ENCODE data around the gene CNTNAP5. TPM values are rescaled to one million over a fixed set of nuclear protein-coding genes. Genes with fewer than 3 reads are reported as not detected.

Gene CNTNAP5
- total RNA-seq, 2 experiments from 2014 or later = not detected

- no peaks in the 10 kb centered on the region for H3K27me3 Mint-ChIP-seq
- TF ChIP-seq CTCF (IDR thresholded peaks at IDR 0.05) = no peak
- H3K9me3 Mint-ChIP-seq = peaks cover 5% of the 10 kb centered on the region
- POLR2A ChIA-PET = no interaction called here
- no peak for ATAC-seq
- no peak overlapping the region for H3K27ac Mint-ChIP-seq
- intact Hi-C loops (cut with micrococcal nuclease) = no loop called here
- no peaks in the 10 kb centered on the region for H3K36me3 Mint-ChIP-seq (ENCODE audit: low read depth)
- H3K4me3 Mint-ChIP-seq = no peak overlapping the region
- CTCF ChIA-PET = no interaction called here
- H3K4me1 Mint-ChIP-seq (ENCODE audit: low read depth) = no peaks in the 10 kb centered on the region
- DNase-seq = no peak
Observed at GRCh38 chr2:124153713-124154112, 128.6 kb downstream of the CNTNAP5 start.

DNA sequence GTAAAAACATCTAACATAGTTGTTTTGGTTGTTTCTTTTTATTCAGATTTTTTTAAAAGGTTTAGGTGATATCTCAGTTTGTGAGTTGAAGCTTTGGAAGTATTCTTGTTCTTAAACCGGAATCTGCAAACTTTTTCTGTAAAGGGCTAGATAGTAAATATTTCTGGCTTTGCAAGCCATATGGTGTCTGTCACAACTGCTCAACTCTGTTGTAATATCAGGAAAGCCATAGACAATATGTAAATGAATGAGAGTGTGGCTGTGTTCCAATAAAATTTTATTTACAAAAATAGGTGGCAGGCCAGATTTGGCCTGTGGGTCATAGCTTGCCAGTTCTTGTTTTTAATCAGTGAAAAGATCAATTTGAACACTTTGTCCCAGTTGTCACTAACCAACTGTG lies 134.1 kb downstream of the CNTNAP5 start:
- no peak for TF ChIP-seq CTCF (IDR thresholded peaks at IDR 0.05)
- peaks cover 3% of the 10 kb centered on the region for H3K9me3 Mint-ChIP-seq
- CTCF ChIA-PET = no interaction called here
- H3K4me1 Mint-ChIP-seq (ENCODE audit: low read depth) = no peaks in the 10 kb centered on the region
- DNase-seq = no peak
- no peak overlapping the region for H3K4me3 Mint-ChIP-seq
- no peaks in the 10 kb centered on the region for H3K27me3 Mint-ChIP-seq
- POLR2A ChIA-PET = no interaction called here
- no peak overlapping the region for H3K27ac Mint-ChIP-seq
- no peak for ATAC-seq
- no peaks in the 10 kb centered on the region for H3K36me3 Mint-ChIP-seq (ENCODE audit: low read depth)
- intact Hi-C loops (cut with micrococcal nuclease) = no loop called here

DNA sequence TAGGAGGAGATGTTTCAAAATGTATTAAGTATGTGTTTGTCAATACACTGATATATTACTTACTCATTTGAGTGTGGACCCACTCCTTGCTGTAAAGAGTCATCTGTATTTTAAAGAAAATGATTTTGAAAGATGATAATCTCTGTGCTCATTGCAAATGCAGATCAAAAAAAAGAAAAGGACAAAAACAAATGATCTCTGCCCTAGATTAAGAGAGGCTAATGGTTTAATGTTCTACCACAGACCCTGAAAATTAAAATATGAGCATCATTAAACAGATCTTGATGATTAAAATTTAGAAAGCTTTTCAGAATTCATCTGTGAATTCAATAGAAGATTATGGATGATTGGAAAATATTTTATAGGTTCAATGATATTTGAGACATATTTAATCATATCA lies 136.5 kb downstream of the CNTNAP5 start:
- H3K4me1 Mint-ChIP-seq (ENCODE audit: low read depth) = no peaks in the 10 kb centered on the region
- no peak overlapping the region for H3K27ac Mint-ChIP-seq
- DNase-seq (no peak), ATAC-seq (no peak)
- H3K27me3 Mint-ChIP-seq = no peaks in the 10 kb centered on the region
- no peaks in the 10 kb centered on the region for H3K9me3 Mint-ChIP-seq
- no peak overlapping the region for H3K4me3 Mint-ChIP-seq
- intact Hi-C loops (cut with micrococcal nuclease) = no loop called here
- ChIA-PET POLR2A (no interaction called here), CTCF (no interaction called here)
- H3K36me3 Mint-ChIP-seq (ENCODE audit: low read depth) = no peaks in the 10 kb centered on the region
- TF ChIP-seq CTCF (IDR thresholded peaks at IDR 0.05) = no peak

GRCh38 chr2:124162256-124162655 lies 137.2 kb downstream of the CNTNAP5 start:
- CTCF ChIA-PET = no interaction called here
- no peaks in the 10 kb centered on the region for H3K36me3 Mint-ChIP-seq (ENCODE audit: low read depth)
- no peak overlapping the region for H3K27ac Mint-ChIP-seq
- POLR2A ChIA-PET = no interaction called here
- ATAC-seq (no peak), DNase-seq (no peak)
- no peaks in the 10 kb centered on the region for H3K4me1 Mint-ChIP-seq (ENCODE audit: low read depth)
- no peak for TF ChIP-seq CTCF (IDR thresholded peaks at IDR 0.05)
- no peak overlapping the region for H3K4me3 Mint-ChIP-seq
- H3K9me3 Mint-ChIP-seq = no peaks in the 10 kb centered on the region
- intact Hi-C loops (cut with micrococcal nuclease) = no loop called here
- H3K27me3 Mint-ChIP-seq = no peaks in the 10 kb centered on the region

- no peak for TF ChIP-seq CTCF (IDR thresholded peaks at IDR 0.05)
- ATAC-seq (no peak), DNase-seq (no peak)
- no peaks in the 10 kb centered on the region for H3K36me3 Mint-ChIP-seq (ENCODE audit: low read depth)
- H3K9me3 Mint-ChIP-seq = no peaks in the 10 kb centered on the region
- no peaks in the 10 kb centered on the region for H3K4me1 Mint-ChIP-seq (ENCODE audit: low read depth)
- H3K27ac Mint-ChIP-seq = no peak overlapping the region
- intact Hi-C loops (cut with micrococcal nuclease) = no loop called here
- no peaks in the 10 kb centered on the region for H3K27me3 Mint-ChIP-seq
- ChIA-PET CTCF (no interaction called here), POLR2A (no interaction called here)
- no peak overlapping the region for H3K4me3 Mint-ChIP-seq
Observed at GRCh38 chr2:124163840-124164239, 138.8 kb downstream of the CNTNAP5 start.

Measured in activated CD8-positive, alpha-beta T cell treated with anti-CD3 and anti-CD28 coated beads for 36 hours (primary cell).